ENCODE data around the gene BCAR3. TPM values are rescaled to one million over a fixed set of nuclear protein-coding genes. Genes with fewer than 3 reads are reported as not detected.

The BCAR3 gene
- total and polyA plus RNA-seq, 2 experiments from 2014 or later, result 22.6 to 23.7 TPM

DNA sequence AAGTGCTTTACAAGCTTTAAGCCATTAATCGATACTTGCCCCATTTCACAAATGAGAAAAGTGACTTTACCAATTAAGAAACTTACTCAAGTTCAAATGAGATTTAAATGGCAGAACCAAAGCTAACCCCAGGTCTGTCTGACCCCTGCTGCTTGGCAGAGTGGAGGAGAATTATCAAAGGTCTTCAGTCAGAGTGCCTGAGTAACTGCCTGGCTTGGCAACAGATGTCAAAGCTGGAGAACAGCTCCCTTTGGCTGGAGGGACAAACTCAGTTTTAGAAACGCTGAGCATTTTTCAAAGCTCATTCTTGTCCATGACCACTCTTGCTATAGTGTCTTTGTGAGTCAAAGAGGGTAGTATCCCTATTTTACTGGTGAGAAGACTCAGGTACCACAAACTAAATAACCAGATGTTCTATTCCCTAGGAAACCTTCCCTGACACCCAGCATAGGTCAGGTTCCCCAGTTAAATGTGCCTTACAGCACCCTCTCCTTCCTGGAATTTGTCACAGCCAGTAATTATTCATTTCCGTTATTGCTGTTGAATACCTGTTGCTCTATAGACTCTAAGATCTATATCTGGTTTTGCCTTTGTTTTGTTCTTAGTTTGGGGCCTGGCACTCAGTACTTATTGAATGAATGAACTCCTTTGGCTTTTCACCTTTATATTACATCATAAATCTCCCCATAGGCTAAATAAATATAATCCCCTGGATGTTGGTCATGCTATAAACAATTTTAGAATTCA is 5.0 kb upstream of the BCAR3 start:
- Histone ChIP-seq H3K27me3 (no peaks in the 10 kb centered on the region), H3K27ac (no peak overlapping the region), H3K79me2 (peaks cover 3% of the 10 kb centered on the region), H3K4me1 (ENCODE audit: insufficient read depth) (peaks cover 3% of the 10 kb centered on the region), H3K9me3 (ENCODE audit: low read depth) (no peaks in the 10 kb centered on the region), H4K20me1 (ENCODE audit: insufficient read depth, poor library complexity, severe bottlenecking) (no peaks in the 10 kb centered on the region), H2AFZ (no peak overlapping the region), H3K36me3 (replicated peaks; ENCODE audit: insufficient read depth, low read depth) (no peaks in the 10 kb centered on the region), H3K9me2 (replicated peaks; ENCODE audit: insufficient read depth) (no peaks in the 10 kb centered on the region), H3K4me3 (no peak overlapping the region), H3K4me2 (no peak overlapping the region)
- TF ChIP-seq EZH2 (IDR thresholded peaks at IDR 0.05; ENCODE audit: borderline replicate concordance), result no peak
- TF ChIP-seq EZH2phosphoT487 (IDR thresholded peaks at IDR 0.05; ENCODE audit: low read depth, severe bottlenecking, unreplicated experiment), result no peak
- TF ChIP-seq, protein P1, sequence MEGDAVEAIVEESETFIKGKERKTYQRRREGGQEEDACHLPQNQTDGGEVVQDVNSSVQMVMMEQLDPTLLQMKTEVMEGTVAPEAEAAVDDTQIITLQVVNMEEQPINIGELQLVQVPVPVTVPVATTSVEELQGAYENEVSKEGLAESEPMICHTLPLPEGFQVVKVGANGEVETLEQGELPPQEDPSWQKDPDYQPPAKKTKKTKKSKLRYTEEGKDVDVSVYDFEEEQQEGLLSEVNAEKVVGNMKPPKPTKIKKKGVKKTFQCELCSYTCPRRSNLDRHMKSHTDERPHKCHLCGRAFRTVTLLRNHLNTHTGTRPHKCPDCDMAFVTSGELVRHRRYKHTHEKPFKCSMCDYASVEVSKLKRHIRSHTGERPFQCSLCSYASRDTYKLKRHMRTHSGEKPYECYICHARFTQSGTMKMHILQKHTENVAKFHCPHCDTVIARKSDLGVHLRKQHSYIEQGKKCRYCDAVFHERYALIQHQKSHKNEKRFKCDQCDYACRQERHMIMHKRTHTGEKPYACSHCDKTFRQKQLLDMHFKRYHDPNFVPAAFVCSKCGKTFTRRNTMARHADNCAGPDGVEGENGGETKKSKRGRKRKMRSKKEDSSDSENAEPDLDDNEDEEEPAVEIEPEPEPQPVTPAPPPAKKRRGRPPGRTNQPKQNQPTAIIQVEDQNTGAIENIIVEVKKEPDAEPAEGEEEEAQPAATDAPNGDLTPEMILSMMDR (IDR thresholded peaks at IDR 0.05; ENCODE audit: poor library complexity), result no peak
- DNase-seq (ENCODE audit: low spot score), result no peak
- WGBS (ENCODE audit: low lambda C conversion rate, missing lambda C conversion rate), result 86% methylated on average over 3 of the region's 3 CpGs

DNA sequence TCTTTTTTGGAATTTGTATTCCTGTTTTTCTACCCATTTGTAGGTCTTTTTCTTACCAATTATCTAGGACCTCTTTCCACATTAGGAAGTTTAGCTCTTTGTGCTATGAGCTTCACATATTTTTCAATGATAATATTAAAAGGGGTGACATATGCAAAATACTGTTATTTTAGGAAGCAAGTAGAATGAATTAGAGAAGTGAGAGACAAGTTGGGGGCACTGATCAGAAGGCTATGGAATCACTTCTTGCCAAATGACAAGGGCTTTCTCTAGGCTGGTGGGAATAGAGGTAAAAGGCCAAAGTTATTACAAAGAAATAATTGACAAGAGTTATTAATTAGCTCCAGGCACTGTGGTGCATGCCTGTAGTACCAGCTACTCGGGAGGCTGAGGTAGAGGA is 4.3 kb upstream of the BCAR3 start:
- TF ChIP-seq, protein P1 (IDR thresholded peaks at IDR 0.05; ENCODE audit: poor library complexity), result no peak
- TF ChIP-seq EZH2phosphoT487 (IDR thresholded peaks at IDR 0.05; ENCODE audit: low read depth, severe bottlenecking, unreplicated experiment) (no peak), EZH2 (IDR thresholded peaks at IDR 0.05; ENCODE audit: borderline replicate concordance) (no peak)

DNA sequence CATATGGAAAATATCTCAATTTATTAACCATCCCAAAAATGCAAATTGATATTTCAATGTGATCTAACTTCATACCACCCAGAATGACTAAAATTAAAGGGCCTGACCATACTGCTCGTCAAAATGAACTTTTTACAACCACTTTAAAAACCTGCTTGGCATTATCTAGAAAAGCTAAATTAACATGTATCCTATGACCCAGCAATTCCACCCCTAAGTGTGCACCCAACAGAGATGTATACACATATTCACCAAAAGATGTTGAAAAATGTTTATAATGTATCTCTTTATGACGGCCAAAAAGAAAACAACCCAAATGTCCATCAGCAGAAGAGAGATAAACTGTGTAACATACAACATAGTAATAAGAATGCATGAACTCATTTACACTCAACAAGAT is 1.6 kb upstream of the BCAR3 start:
- Histone ChIP-seq H3K4me2 (no peak overlapping the region), H3K79me2 (peaks cover 8% of the 10 kb centered on the region), H3K27ac (no peak overlapping the region), H3K9me2 (replicated peaks; ENCODE audit: insufficient read depth) (no peaks in the 10 kb centered on the region), H3K4me1 (ENCODE audit: insufficient read depth) (peaks cover 13% of the 10 kb centered on the region), H2AFZ (no peak overlapping the region), H3K36me3 (replicated peaks; ENCODE audit: insufficient read depth, low read depth) (no peaks in the 10 kb centered on the region), H3K4me3 (no peak overlapping the region), H3K27me3 (no peaks in the 10 kb centered on the region), H3K9me3 (ENCODE audit: low read depth) (no peaks in the 10 kb centered on the region), H4K20me1 (ENCODE audit: insufficient read depth, poor library complexity, severe bottlenecking) (no peaks in the 10 kb centered on the region)
- 89% methylated on average over 2 of the region's 2 CpGs for WGBS (ENCODE audit: low lambda C conversion rate, missing lambda C conversion rate)
- TF ChIP-seq EZH2phosphoT487 (IDR thresholded peaks at IDR 0.05; ENCODE audit: low read depth, severe bottlenecking, unreplicated experiment), result no peak
- TF ChIP-seq, protein P1 (IDR thresholded peaks at IDR 0.05; ENCODE audit: poor library complexity), result no peak
- TF ChIP-seq EZH2 (IDR thresholded peaks at IDR 0.05; ENCODE audit: borderline replicate concordance), result no peak
- no peak for DNase-seq (ENCODE audit: low spot score)

More for the DNA sequence above, 4.3 kb upstream of the BCAR3 start:
- 94% methylated on average over 1 of the region's 1 CpG for WGBS (ENCODE audit: low lambda C conversion rate, missing lambda C conversion rate)
- Histone ChIP-seq H2AFZ (no peak overlapping the region), H3K4me3 (no peak overlapping the region), H3K79me2 (peaks cover 3% of the 10 kb centered on the region), H3K9me3 (ENCODE audit: low read depth) (no peaks in the 10 kb centered on the region), H3K4me1 (ENCODE audit: insufficient read depth) (no peaks in the 10 kb centered on the region), H3K27me3 (no peaks in the 10 kb centered on the region), H3K27ac (no peak overlapping the region), H3K4me2 (no peak overlapping the region), H3K36me3 (replicated peaks; ENCODE audit: insufficient read depth, low read depth) (no peaks in the 10 kb centered on the region), H4K20me1 (ENCODE audit: insufficient read depth, poor library complexity, severe bottlenecking) (no peaks in the 10 kb centered on the region), H3K9me2 (replicated peaks; ENCODE audit: insufficient read depth) (no peaks in the 10 kb centered on the region)
- DNase-seq (ENCODE audit: low spot score), result no peak
